WTC11 (cell line): ENCODE data around the gene PIGU.

Source experiments
- CREB1 ChIP-seq: sonication (generic); formaldehyde crosslinking; IDR thresholded peaks from 2 replicates; pipeline ENCODE4 v1.8.0; 2023; ENCODE audit warnings: mild to moderate bottlenecking, missing genetic modification reagents
- NFYB ChIP-seq: sonication (generic); formaldehyde crosslinking; conservative IDR thresholded peaks from 2 replicates; pipeline ENCODE4 v1.8.0; 2022; ENCODE audit warnings: low read depth, missing genetic modification reagents
- SMAD3 ChIP-seq: sonication (generic); formaldehyde crosslinking; IDR thresholded peaks from 2 replicates; pipeline ENCODE4 v1.8.0; 2022; ENCODE audit warnings: missing genetic modification reagents, mild to moderate bottlenecking, borderline replicate concordance
- ZNF121 ChIP-seq: sonication (generic); formaldehyde crosslinking; IDR thresholded peaks from 2 replicates; pipeline ENCODE4 v1.8.0; 2023; ENCODE audit warnings: missing genetic modification reagents
- ZNF232 ChIP-seq: sonication (generic); formaldehyde crosslinking; IDR thresholded peaks from 2 replicates; pipeline ENCODE4 v1.8.0; 2022; ENCODE audit warnings: mild to moderate bottlenecking, missing genetic modification reagents
- TF ChIP-seq, protein P1 (sequence below): sonication (generic); formaldehyde crosslinking; conservative IDR thresholded peaks from 2 replicates; pipeline ENCODE4 v1.8.1; 2022; ENCODE audit warnings: mild to moderate bottlenecking, missing genetic modification reagents
- TF ChIP-seq, protein P2 (sequence below): fragments of 200-600 bp; IDR thresholded peaks from 2 replicates; pipeline ENCODE4 v1.8.0; 2022; ENCODE audit warnings: antibody characterized with exemption
- TF ChIP-seq, protein P3 (sequence below): sonication (generic); formaldehyde crosslinking; IDR thresholded peaks from 2 replicates; pipeline ENCODE4 v1.8.0; 2022; ENCODE audit warnings: mild to moderate bottlenecking, missing genetic modification reagents
- TF ChIP-seq, protein P4 (sequence below): fragments of 250-450 bp; sonication (Bioruptor Pico); IDR thresholded peaks from 2 replicates; pipeline ENCODE4 v1.9.0; 2021; ENCODE audit warnings: moderate library complexity, mild to moderate bottlenecking, inconsistent platforms, borderline replicate concordance
- TF ChIP-seq, protein P5 (sequence below): sonication (generic); formaldehyde crosslinking; IDR thresholded peaks from 2 replicates; pipeline ENCODE4 v1.8.1; 2022; ENCODE audit warnings: mild to moderate bottlenecking, moderate library complexity, missing genetic modification reagents
- TF ChIP-seq, protein P6 (sequence below): sonication (generic); formaldehyde crosslinking; IDR thresholded peaks from 2 replicates; pipeline ENCODE4 v1.8.1; 2022; ENCODE audit warnings: low read depth, missing genetic modification reagents, borderline replicate concordance
- TF ChIP-seq, protein P7 (sequence below): sonication (generic); formaldehyde crosslinking; IDR thresholded peaks from 2 replicates; pipeline ENCODE4 v1.8.1; 2023; ENCODE audit warnings: mild to moderate bottlenecking, missing genetic modification reagents, moderate library complexity
- TF ChIP-seq, protein P8 (sequence below): sonication (generic); formaldehyde crosslinking; IDR thresholded peaks from 2 replicates; pipeline ENCODE4 v1.8.0; 2022; ENCODE audit warnings: mild to moderate bottlenecking, missing genetic modification reagents

DNA sequence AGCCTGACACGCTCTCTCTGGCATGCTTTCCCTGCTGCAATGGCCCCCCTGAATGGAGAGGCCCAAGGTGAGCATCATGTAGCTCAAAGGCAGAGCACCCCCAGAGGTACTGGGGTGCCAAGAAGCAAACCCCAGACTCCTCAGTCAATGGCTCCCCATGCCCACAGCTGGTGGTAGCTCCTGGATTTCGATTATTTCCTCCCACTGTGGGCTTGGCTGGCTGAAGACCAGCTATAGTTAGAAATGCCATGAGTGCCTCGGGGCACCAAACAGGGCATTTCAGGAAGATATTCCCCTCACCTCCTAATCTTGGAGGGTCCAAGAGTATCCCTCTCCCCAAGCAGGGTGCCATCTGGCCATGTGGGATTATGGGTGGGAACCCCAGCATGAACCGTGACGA, 101.6 kb downstream of the PIGU start:
- TF ChIP-seq, protein P1, sequence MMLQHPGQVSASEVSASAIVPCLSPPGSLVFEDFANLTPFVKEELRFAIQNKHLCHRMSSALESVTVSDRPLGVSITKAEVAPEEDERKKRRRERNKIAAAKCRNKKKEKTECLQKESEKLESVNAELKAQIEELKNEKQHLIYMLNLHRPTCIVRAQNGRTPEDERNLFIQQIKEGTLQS (CRISPR knock-in tag) = no peak
- TF ChIP-seq, protein P2, sequence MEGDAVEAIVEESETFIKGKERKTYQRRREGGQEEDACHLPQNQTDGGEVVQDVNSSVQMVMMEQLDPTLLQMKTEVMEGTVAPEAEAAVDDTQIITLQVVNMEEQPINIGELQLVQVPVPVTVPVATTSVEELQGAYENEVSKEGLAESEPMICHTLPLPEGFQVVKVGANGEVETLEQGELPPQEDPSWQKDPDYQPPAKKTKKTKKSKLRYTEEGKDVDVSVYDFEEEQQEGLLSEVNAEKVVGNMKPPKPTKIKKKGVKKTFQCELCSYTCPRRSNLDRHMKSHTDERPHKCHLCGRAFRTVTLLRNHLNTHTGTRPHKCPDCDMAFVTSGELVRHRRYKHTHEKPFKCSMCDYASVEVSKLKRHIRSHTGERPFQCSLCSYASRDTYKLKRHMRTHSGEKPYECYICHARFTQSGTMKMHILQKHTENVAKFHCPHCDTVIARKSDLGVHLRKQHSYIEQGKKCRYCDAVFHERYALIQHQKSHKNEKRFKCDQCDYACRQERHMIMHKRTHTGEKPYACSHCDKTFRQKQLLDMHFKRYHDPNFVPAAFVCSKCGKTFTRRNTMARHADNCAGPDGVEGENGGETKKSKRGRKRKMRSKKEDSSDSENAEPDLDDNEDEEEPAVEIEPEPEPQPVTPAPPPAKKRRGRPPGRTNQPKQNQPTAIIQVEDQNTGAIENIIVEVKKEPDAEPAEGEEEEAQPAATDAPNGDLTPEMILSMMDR = no peak
- TF ChIP-seq, protein P3, sequence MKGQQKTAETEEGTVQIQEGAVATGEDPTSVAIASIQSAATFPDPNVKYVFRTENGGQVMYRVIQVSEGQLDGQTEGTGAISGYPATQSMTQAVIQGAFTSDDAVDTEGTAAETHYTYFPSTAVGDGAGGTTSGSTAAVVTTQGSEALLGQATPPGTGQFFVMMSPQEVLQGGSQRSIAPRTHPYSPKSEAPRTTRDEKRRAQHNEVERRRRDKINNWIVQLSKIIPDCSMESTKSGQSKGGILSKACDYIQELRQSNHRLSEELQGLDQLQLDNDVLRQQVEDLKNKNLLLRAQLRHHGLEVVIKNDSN (CRISPR knock-in tag) = no peak
- no peak for TF ChIP-seq ZNF232 (CRISPR knock-in tag)
- TF ChIP-seq, protein P4, sequence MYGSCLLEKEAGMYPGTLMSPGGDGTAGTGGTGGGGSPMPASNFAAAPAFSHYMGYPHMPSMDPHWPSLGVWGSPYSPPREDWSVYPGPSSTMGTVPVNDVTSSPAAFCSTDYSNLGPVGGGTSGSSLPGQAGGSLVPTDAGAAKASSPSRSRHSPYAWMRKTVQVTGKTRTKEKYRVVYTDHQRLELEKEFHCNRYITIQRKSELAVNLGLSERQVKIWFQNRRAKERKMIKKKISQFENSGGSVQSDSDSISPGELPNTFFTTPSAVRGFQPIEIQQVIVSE (CRISPR knock-in tag) = no peak
- TF ChIP-seq, protein P5, sequence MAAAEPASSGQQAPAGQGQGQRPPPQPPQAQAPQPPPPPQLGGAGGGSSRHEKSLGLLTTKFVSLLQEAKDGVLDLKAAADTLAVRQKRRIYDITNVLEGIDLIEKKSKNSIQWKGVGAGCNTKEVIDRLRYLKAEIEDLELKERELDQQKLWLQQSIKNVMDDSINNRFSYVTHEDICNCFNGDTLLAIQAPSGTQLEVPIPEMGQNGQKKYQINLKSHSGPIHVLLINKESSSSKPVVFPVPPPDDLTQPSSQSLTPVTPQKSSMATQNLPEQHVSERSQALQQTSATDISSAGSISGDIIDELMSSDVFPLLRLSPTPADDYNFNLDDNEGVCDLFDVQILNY (CRISPR knock-in tag) = no peak
- TF ChIP-seq ZNF121 = no peak
- no peak for TF ChIP-seq NFYB (CRISPR knock-in tag)
- TF ChIP-seq, protein P6, sequence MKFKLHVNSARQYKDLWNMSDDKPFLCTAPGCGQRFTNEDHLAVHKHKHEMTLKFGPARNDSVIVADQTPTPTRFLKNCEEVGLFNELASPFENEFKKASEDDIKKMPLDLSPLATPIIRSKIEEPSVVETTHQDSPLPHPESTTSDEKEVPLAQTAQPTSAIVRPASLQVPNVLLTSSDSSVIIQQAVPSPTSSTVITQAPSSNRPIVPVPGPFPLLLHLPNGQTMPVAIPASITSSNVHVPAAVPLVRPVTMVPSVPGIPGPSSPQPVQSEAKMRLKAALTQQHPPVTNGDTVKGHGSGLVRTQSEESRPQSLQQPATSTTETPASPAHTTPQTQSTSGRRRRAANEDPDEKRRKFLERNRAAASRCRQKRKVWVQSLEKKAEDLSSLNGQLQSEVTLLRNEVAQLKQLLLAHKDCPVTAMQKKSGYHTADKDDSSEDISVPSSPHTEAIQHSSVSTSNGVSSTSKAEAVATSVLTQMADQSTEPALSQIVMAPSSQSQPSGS (CRISPR knock-in tag) = no peak
- TF ChIP-seq CREB1 (CRISPR knock-in tag) = no peak
- TF ChIP-seq, protein P7, sequence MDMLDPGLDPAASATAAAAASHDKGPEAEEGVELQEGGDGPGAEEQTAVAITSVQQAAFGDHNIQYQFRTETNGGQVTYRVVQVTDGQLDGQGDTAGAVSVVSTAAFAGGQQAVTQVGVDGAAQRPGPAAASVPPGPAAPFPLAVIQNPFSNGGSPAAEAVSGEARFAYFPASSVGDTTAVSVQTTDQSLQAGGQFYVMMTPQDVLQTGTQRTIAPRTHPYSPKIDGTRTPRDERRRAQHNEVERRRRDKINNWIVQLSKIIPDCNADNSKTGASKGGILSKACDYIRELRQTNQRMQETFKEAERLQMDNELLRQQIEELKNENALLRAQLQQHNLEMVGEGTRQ = no peak
- no peak for TF ChIP-seq SMAD3 (CRISPR knock-in tag)
- TF ChIP-seq, protein P8, sequence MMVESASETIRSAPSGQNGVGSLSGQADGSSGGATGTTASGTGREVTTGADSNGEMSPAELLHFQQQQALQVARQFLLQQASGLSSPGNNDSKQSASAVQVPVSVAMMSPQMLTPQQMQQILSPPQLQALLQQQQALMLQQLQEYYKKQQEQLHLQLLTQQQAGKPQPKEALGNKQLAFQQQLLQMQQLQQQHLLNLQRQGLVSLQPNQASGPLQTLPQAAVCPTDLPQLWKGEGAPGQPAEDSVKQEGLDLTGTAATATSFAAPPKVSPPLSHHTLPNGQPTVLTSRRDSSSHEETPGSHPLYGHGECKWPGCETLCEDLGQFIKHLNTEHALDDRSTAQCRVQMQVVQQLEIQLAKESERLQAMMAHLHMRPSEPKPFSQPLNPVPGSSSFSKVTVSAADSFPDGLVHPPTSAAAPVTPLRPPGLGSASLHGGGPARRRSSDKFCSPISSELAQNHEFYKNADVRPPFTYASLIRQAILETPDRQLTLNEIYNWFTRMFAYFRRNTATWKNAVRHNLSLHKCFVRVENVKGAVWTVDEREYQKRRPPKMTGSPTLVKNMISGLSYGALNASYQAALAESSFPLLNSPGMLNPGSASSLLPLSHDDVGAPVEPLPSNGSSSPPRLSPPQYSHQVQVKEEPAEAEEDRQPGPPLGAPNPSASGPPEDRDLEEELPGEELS (CRISPR knock-in tag) = no peak
